ENCODE data around the gene IGSF21. TPM values are rescaled to one million over a fixed set of nuclear protein-coding genes. Genes with fewer than 3 reads are reported as not detected.

IGSF21 gene
- total and polyA plus RNA-seq, 2 donors from 2014 or later: 1.4 to 6.6 TPM

GRCh38 chr1:18233176-18233864 lies 125.7 kb downstream of the IGSF21 start:
- no peaks in the 10 kb centered on the region for H3K4me1 ChIP-seq (ENCODE audit: control insufficient read depth in 2 of 3, insufficient read depth in 2 of 3, low read depth in 1 of 3, low read length in 3 of 3)
- no peak for TF ChIP-seq CTCF (IDR thresholded peaks at IDR 0.05; ENCODE audit: borderline replicate concordance, extremely low read depth, insufficient read depth)
- FAIRE-seq: no peak
- intact Hi-C loops (cut with DNase I): no loop called here
- no peak overlapping the region for H3K4me3 ChIP-seq (ENCODE audit: low read length in 3 of 3)
- H3K9me3 ChIP-seq (ENCODE audit: control insufficient read depth in 2 of 3, insufficient read depth in 1 of 3, low read length in 3 of 3): peaks cover 0 to 6% (median 0%) of the 10 kb centered on the region in 3 donors
- no peak overlapping the region for H3K27ac ChIP-seq (ENCODE audit: low read depth in 2 of 2, low read length in 2 of 2)
- DNase-seq: no peak
- no peaks in the 10 kb centered on the region for H3K36me3 ChIP-seq (ENCODE audit: control insufficient read depth in 2 of 3, insufficient read depth in 3 of 3, low read length in 3 of 3)
- H3K9ac ChIP-seq (ENCODE audit: low read length in 3 of 3): no peak overlapping the region
- H3K27me3 ChIP-seq (ENCODE audit: control insufficient read depth, insufficient read depth, low read length): no peaks in the 10 kb centered on the region

- H3K4me1 ChIP-seq (ENCODE audit: control insufficient read depth in 2 of 3, insufficient read depth in 2 of 3, low read depth in 1 of 3, low read length in 3 of 3): no peaks in the 10 kb centered on the region
- H3K36me3 ChIP-seq (ENCODE audit: control insufficient read depth in 2 of 3, insufficient read depth in 3 of 3, low read length in 3 of 3): no peaks in the 10 kb centered on the region
- H3K4me3 ChIP-seq (ENCODE audit: low read length in 3 of 3): no peak overlapping the region
- peak; percentile 47 for TF ChIP-seq CTCF (IDR thresholded peaks at IDR 0.05; ENCODE audit: borderline replicate concordance, extremely low read depth, insufficient read depth)
- no peaks in the 10 kb centered on the region for H3K27me3 ChIP-seq (ENCODE audit: control insufficient read depth, insufficient read depth, low read length)
- H3K9ac ChIP-seq (ENCODE audit: low read length in 3 of 3): no peak overlapping the region
- intact Hi-C loops (cut with DNase I): no loop called here
- no peak overlapping the region for H3K27ac ChIP-seq (ENCODE audit: low read depth in 2 of 2, low read length in 2 of 2)
- DNase-seq: peak in 4 of 5 donors; percentile 56 to 64 (median 58)
- no peak for FAIRE-seq
- peaks cover 0 to 6% (median 0%) of the 10 kb centered on the region in 3 donors for H3K9me3 ChIP-seq (ENCODE audit: control insufficient read depth in 2 of 3, insufficient read depth in 1 of 3, low read length in 3 of 3)
Observed at GRCh38 chr1:18234790-18235242, 127.2 kb downstream of the IGSF21 start.

GRCh38 chr1:18237371-18237770 lies 129.8 kb downstream of the IGSF21 start:
- TF ChIP-seq CTCF (IDR thresholded peaks at IDR 0.05; ENCODE audit: borderline replicate concordance, extremely low read depth, insufficient read depth): no peak
- Histone ChIP-seq H3K36me3 (ENCODE audit: control insufficient read depth in 2 of 3, insufficient read depth in 3 of 3, low read length in 3 of 3) (no peaks in the 10 kb centered on the region), H3K9ac (ENCODE audit: low read length in 3 of 3) (no peak overlapping the region), H3K27ac (ENCODE audit: low read depth in 2 of 2, low read length in 2 of 2) (no peak overlapping the region), H3K27me3 (ENCODE audit: control insufficient read depth, insufficient read depth, low read length) (no peaks in the 10 kb centered on the region), H3K4me3 (ENCODE audit: low read length in 3 of 3) (no peak overlapping the region), H3K4me1 (ENCODE audit: control insufficient read depth in 2 of 3, insufficient read depth in 2 of 3, low read depth in 1 of 3, low read length in 3 of 3) (no peaks in the 10 kb centered on the region), H3K9me3 (ENCODE audit: control insufficient read depth in 2 of 3, insufficient read depth in 1 of 3, low read length in 3 of 3) (no peaks in the 10 kb centered on the region)
- intact Hi-C loops (cut with DNase I): no loop called here
- no peak for FAIRE-seq
- DNase-seq: no peak
